Dermis blood vessel endothelial cell (primary cell): ENCODE data around the gene KLK7. TPM values are rescaled to one million over a fixed set of nuclear protein-coding genes. Genes with fewer than 3 reads are reported as not detected.
"Not testable (repeated sequence)": the region's sequence is repeated elsewhere in the genome, so short reads cannot be mapped to it uniquely, and the experiment has no call there.

ENCODE experiments used
- DNase-seq: peaks from one replicate; pipeline ENCODE4 v3.0.0; 2010
- total RNA-seq: library from RNA; depleted of rRNA; stranded (reverse); fragments of >200 nt; gene quantifications from 2 replicates; pipeline ENCODE4 v1.2.3, GENCODE V29; 2014

KLK7 gene
- total RNA-seq, 1 donor from 2014 or later = under 0.01 TPM

DNA sequence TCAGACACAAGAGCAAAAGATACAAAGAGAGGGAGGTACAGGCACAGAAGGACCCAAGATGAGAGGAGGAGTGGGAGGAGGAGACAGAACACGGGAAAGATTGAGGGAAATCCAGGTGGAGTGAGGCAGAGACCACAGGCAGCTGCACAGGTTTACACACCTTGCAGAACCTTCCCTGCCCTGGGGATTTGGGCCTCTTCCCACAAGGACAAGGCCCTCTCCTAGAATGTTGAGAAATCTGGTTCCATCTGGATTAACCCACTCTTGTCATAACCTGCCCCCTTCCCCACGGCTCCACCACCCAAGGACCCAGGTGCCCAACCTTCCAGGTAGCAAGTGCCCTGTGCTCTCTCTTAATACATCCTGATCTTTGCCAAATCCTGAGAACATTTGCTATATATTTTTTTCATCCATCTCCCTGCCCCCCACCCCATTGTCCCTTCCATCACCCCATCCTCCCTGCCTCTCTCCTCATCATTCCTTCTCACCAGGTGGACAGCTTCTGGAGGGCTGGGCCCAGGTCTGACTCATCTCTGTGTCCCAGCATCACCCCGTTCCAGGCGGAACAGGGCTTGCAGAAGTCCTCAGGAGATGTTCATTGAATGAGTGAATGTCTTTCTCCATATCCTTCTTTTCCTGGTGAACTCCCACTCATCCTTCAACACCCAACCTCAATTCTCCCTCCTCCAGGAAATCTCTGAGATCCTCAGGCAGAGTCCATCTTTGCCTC is 26.5 kb upstream of the KLK7 start:
- no peak for DNase-seq

DNA sequence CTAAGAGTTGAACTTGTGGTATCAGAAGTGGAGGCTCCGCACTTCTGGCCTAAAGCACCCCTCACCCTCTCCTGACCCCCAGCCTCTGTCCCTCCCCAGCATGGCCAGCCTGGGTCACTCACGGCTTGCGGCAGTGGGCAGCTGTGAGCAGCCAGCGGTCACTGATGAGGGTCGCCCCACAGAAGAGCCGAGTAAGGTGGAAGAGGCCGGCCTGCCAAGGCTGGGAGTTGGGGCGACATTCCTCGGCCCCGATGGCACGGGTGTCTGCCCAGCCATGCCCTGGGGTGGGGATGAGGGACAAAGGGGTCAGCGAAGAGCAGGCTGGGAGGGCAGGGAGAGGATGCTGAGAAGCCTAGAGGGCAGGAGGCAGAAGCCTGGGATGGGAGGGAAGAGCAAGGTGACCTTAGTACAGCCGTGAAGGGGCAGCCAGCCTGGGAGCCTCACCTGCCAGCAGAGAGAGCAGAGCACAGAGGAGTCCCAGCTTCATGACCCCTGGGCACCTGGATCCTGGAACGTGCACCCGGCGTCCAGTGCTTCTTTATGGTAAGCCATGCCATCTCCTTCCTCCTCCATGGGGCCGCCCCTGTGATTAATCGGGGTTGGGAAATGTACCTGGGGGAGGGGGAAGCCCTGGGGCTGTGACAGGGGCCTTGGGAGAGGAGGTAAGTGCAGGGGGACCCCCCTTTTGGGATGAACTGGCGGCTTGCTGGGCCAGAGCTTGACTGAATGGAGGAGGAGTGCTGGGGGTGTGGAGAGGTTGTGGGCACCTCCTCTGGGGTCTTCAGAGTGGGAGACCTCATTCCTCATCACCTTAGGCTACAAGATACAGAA is 25.6 kb upstream of the KLK7 start:
- no peak for DNase-seq

DNA sequence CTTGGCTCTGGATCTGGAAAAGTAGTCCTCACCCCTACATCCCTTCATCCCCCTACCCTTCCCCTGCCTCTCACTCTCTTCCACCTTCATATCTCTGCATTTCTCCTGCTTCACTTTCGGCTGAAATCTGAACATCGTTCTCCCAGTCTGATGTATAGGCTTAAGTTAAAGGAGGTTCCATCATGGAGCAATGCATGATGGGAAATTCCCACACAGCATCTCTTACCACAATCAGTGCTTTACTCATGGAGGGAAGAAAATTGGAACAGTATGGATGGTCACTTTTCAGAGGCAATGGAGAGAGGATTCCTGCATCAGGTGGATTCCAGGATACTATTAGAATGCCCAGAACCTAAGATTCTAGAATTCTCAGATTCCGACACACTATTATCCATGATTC is 23.8 kb upstream of the KLK7 start:
- DNase-seq = no peak

DNA sequence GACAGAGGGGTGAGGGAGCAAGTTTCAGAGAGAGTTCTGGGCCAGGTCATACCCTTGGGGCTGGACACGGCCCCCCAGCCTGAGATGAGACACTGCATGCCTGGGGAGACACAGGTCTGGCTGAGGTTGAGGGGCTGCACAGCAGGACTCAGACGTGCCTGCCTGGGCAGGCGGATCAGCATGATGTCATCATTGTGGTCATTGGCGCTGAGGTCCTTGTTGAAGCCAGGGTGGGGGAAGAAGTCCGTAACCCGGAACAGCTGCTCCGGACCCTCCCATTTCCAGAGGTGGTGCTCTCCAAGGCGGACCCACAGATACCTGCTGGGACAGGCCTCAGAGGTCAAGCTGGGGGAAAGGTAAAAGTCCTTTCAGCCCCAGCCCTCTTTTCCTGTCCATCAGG is 22.7 kb upstream of the KLK7 start:
- DNase-seq = no peak

DNA sequence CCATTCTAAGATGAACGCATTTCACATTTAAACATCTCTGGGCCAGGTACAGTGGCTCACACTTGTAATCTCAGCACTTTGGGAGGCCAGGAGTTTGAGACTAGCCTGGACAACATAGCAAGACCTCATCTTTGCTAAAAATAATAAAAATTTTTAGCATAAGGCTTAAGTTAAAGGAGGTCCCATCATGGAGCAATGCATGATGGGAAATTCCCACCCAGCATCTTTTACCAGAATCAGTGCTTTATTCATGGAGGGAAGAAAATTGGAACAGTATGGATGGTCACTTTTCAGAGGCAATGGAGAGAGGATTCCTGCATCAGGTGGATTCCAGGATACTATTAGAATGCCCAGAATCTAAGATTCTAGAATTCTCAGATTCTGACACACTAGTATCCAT is 21.5 kb upstream of the KLK7 start:
- DNase-seq = no peak

DNA sequence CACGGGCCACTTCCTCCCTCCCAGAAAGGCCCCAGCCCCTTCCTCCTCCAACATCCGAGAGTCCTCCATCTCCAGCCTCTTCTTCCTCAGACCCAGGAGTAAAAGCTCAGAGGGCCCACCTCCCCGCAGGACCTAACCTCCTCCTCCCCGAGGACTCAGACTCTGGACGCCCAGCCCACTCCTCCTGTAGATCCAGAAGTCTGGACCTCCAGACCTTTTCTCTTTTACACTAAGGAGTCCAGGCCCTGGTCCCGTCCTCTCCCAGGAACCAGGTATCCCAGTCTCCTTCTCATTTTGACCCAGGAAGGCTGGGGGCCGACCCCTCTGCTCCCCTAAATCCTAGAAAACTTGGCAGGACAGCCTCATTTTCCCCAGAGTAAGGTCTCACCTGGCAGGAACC is 19.6 kb upstream of the KLK7 start:
- no peak for DNase-seq

DNA sequence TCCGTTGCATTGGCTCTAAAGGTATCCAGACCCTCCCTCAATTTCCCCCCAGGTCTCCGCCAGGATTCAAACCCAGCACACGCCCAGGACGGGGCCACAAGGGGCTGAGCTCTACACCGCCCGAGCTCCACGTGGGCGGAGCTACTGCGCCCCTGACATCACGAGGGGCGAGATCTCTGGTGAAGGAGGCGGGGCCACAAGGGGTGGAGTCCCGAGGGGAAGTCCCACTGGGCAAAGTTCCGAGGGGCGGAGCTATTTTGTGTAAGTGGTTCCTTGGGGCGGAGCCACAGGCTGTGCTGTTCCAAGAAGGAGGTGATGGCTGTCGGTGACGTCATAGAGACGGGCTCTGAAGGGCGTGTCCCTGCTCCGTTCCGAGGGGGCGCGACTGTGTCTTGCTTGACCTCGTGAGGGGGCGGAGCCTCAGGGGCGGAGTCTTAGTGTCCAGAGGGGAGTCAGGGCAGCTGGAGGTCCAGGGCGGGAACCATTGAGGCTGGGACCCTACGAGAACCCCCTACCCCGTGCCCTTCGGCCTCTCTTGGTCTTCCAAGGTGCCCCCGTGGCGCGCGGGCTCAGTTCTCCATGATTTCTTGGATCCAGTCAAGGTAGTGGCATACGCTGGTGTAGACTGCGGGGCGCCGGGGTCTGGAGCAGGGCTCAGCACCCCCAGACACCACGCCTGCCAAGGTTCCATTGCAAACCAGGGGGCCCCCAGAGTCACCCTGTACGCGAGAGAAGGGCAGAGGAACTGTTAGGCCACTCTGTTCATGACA is 19.0 kb upstream of the KLK7 start:
- DNase-seq = peak; percentile 16

DNA sequence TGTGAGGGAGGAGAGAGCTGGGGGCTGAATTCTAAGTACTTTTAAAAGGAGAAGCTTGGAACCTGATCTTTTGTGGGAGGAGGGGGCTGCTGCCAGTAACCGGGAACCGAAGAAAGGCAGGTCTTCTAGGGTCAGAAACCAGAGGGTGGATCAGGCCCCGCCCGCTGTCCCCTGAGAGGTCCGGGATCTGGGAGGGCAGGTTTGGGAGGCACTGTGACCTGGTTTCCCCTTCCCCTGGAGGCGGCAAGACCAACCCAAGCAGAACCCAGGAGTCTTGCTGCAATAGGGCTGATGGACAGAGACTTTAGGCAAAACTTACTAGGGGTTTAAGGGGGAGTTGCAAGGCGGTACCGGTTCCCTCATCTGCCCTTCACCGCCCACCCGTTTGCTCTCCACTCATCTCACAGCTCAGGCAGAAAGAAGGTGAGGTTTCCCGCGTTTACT is 18.4 kb upstream of the KLK7 start:
- no peak for DNase-seq

DNA sequence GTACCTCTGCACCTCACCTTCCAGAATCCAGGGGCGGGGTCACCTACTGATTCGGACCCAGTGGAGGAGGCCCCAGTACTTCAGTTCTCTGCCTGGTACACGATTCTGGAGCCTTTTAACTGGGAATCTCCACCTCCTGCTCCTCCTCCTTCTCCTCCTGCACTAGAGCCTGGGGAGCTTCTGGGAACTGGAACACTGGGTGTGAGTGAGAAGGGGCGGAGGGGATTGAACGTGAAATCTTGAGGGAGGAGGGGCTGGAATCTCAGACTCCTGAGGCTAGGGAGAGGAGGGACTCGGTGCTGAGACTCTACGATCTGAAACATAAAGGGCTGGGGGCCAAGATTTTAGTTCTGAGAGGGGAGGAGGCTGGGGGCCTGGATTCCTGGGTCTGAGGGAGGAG is 17.8 kb upstream of the KLK7 start, which contains the start of gene KLK8:
Gene KLK8 (minus strand): TSS at position 90 of the 400 bp plus-strand sequence. CDS start 437 bp downstream, outside the sequence.
- no peak for DNase-seq

DNA sequence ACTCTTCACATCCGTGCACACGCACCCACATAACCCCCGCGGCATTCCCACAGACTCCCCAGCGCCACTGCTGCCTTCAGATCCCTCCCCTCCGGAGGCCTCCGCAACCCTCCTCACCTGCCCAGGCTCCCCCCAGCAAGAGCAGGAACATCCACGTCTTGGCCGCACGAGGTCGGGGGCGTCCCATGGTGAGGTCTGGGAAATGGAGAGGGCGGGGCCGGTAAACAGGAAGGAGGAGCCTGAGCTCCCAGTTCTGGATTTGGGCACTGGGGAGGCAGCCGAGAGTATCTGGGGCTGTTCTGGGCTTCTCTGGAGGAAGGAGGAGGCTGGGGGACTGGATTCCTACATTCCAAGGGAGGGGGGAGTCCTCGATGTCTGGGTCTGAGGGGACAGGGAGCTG is 17.3 kb upstream of the KLK7 start:
- no peak for DNase-seq

DNA sequence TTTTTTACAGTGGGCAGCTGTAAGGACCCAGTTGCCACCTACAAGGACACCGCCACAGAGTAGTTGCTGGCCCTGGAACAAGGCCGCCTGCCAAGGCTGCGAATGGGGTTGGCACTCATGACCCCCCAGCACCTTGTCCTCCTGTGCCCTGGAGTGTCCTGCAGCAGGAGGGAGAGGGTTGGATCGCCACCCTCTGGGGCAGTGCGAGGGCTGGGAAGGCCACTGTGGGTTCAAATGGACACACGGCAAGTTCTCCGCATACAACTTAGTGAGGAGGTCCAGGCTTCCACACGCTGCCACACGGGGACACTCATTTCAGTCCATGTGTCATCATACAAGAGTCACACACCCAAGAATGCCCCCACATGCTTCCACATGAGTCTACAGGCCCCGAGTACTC is 16.7 kb upstream of the KLK7 start:
- DNase-seq = no peak

DNA sequence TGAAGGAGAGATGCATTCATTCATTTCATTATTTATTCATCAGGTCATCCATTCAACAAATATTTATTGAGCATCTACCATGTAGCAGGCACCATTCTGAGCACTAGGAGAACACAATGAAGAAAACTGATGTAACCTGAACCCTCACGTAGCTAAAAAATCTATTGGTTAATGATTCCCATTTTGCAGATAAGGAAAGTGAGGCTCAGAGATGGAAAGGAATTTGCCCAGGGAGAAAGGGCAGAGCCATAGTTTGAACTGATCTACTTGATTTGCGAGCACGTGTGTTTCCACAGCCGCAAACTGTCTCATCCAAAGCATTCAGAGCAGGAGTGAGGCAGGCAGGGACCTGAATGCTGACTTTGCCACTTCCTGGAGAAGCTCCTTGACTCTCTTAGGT is 15.0 kb upstream of the KLK7 start:
- no peak for DNase-seq

DNA sequence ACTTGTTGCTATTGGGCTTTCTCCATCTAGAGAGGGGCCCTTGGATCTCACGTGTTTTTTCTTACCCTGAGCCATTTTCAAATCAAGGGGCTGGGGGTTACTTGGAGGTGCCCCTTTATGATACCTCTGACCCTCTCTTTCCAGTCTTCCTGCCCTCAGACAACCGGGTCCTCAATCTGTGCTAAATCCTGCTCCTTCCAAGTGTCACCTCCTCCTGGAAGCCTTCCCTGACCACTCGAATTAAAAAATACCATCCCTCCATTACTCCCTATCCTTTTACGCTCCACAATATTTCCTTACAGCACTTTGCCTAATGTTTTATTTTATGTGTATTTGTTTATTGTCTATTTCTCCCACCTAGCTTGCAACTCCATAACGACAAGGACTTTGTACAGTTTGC is 14.3 kb upstream of the KLK7 start:
- DNase-seq = no peak

DNA sequence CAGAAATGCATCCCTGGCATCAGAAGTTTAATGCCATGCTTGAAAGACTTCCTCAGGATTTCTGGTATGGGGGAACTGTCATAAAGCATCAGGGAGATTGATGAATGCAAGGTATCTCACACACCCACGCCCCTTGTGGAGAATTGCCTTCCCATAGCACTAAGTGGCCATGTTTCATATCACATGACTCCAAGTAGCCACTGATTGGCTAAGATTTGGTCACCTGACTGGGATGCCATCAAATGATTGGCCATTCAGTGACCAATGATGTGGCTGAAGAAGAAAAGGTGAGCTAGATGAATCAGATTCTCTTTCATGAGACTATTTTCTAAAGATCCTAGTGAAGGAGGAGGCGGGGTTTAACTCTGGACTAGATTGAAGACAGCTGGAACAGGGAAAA is 10.4 kb upstream of the KLK7 start:
- peak; percentile 8 for DNase-seq

DNA sequence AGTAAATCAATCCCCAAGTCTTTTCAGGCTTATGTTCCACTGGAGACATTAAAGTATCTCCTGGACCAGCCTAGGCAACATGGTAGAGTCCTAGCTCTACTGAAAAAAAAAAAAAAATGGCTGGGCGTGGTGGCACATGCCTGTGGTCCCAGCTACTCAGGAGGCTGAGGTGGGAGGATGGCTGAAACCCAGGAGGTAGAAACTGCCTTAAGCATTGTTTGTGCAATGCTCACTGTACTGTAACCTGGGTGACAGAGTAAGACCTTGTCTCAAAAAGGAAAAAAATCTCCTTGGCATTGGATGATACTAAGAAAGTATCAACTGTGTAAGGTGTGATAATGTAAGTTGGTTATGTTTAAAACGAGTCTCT is 8.9 kb upstream of the KLK7 start:
- no peak for DNase-seq

DNA sequence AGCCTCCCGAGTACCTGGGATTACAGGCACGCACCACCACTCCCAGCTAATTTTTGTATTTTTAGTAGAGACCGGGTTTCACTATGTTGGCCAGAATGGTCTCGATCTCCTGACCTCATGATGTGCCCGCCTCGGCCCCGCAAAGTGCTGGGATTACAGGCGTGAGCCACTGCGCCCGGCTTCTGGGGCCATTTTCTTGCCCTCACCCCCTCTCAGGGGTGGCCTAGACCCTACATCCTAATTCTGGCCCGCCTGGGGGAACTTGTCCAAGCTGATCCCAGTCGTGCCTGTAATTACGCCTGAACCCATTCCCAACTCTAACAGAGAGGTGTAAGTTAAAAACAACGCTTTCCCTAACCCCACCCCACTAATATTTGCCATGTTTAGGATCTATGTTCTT is 699 bp upstream of the KLK7 start:
- not testable (repeated sequence) for DNase-seq

DNA sequence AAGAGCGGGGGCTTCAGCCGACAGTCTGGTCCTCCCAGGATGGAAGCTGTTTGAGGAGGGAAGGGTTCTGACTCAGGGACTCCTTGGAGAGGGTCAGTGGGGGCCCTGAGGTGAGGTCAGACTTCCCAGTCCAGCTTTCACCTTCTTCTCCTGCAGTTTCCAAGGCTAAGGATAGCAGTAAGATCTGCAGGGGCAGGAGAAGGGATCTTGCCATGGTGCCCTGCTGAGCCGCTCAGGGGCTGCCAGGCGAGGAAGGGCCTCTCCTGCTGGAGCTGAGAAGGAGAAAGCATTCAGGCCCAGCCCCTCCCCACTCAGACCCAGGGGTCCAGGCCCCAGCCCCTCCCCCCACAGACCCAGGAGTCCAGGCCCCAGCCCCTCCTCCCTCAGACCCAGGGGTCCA is 1.5 kb downstream of the KLK7 start:
- DNase-seq = no peak

DNA sequence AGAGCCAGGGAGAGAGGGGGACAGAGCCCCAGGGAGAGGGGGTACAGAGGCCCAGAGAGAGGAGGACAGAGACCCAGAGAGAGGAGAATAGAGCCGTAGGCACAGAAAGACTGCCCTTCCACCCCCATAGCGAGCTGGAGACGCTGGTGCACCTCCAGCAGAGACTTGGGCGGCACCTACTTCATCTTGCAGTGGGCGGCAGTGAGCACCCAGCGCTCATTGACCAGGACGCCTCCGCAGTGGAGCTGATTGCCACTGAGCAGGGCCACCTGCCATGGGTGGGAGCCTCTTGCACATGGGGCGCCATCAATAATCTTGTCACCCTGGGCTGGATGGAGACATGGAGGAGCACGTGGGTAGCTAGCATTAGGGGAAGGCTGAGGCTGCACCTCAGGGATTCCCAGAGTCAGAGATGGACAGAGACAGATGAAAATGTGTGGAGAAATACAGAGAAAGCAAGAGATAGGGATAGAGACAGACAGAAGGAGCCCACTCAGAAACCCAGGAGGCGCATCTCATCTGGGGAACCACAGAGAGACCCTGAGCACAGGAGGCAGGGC is 2.0 kb downstream of the KLK7 start:
- DNase-seq = no peak

DNA sequence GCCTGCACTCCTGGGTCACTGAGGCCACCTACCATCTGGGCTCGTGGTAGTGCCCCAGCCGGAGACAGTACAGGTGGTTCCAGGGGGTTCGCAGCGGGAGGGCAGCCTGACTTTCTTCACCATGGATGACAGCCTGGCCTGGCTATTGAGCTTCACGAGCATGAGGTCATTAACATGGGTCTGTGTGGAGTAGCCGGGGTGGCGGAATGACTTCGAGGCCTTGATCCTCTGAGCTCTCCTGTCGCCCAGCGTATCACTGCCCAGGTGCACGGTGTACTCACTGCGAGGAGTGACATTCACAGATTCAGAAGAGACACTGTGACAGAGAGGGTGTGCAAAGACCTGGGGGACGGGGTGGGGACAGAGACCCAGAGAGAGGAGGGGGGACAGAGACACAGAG is 3.5 kb downstream of the KLK7 start:
- DNase-seq = no peak

DNA sequence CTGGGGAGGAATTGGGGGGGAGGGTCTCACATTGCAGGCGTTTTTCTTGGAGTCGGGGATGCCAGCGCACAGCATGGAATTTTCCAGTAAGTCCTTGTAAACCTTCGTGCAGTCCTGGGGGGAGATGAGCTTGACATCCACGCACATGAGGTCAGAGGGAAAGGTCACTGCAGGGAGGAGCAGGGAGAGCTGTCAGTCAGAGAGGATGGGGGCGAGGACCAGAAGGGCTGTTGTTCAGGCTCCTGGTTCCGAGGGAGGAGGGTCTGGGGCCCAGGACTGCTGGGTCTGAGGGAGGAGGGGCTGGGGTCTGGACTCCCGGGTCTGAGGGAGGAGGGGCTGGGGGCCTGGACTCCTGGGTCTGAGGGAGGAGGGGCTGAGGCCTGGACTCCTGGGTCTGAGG is 4.0 kb downstream of the KLK7 start:
- DNase-seq = no peak

DNA sequence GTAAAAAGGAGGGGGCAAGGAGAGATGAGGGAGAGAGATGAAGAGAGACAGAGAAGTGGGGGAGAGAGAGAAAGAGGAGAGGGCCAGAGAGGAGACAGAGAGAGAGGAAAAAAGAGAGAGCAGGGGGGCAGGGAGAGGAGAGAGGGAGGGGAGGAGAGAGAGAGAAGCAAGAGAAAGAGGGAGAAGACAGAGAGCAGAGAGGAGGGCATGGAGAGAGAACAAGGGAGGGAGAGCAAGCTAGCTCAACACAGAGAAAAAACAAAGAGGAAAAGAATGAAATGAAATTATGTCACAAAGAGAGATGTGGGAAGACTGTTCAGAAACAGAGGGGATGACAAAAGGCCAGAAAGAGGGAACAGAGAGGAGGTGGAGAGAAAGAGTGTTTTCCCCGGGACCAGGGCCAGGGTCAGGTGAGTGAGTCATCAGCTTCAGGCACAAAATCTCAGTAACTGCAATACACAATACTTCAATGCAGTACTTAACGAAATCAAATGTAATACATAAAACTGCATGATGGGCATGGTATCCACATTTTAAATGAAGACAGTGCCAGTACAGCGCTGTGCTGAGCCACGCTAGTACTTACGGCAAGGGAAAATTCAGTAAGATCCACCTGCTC is 4.8 kb downstream of the KLK7 start:
- no peak for DNase-seq

DNA sequence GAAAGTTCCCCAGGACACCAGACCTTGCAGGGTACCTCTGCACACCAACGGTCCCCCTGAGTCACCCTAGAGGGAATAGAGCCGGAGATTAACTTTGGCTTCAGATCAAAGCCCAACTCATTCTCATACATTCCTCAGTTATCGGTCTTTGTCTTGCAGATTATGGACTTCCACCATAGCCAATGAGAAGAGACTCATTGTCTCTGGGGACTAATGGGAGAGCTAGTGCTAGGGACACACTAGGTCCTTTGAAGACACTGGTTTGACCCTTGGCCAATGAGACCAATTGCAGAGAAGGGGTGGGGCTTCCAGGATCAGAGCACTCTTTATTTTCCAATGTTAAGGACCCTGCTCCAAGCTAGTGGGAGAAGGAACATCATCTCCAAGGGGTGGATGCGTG is 6.1 kb downstream of the KLK7 start:
- no peak for DNase-seq

DNA sequence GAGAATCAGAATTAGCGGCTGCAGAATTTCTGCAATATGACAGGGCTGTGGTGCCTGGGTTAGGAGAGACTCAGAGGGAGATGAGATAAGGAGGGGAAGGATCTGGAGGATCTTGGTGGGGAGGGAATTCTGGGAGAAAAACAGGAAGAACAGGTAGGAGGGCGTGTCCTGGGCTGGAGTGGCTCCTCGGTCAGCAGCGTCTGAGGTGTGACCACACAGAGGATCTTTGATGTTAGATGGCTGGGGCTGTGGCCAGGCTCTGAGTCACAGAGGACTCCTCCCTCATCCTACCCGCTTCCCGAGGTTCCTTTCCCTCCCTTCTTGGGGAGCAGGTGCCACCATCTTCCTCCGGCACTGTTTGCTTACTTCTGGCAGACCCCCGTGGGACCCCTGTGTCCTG is 8.0 kb downstream of the KLK7 start:
- no peak for DNase-seq
